K562 (cell line): ENCODE data around the gene GRK3. TPM values are rescaled to one million over a fixed set of nuclear protein-coding genes. Genes with fewer than 3 reads are reported as not detected.

Experiments
- ATAC-seq: fragments of 200-7000 bp; cut with Tn5 transposase; 3 replicates; pipeline ENCODE4 v1.9.1; 2020; ENCODE audit warnings: moderate library complexity
- BruUV-seq: library from RNA; stranded (reverse); fragments of 400-500 nt; replicated peaks from 2 replicates; lab custom pipeline; 2021; lab: Mats Ljungman, UMichigan
- CTCF ChIA-PET: fragments of 300-600 bp; formaldehyde crosslinking; extraction: SDS; loops from one replicate; lab custom pipeline; 2021; ENCODE audit warnings: low intra/inter-chr PET ratio; lab: Yijun Ruan, JAX
- POLR2A ChIA-PET: fragments of 300-600, 350-650 bp; sonication (Branson Sonifier 250); formaldehyde crosslinking; extraction: SDS; loops from one replicate; lab custom pipeline; 2021; ENCODE audit warnings: antibody characterized with exemption, inconsistent platforms; lab: Yijun Ruan, JAX
- DNase-seq, 4 experiments: peaks; one replicate each; pipeline versions ENCODE4 v3.0.0 to v3.0.0-alpha.2; 2011 to 2018; ENCODE audit warnings: low spot score in 3 of 4, mixed read lengths in 3 of 4; ENCODE audit errors: extremely low read depth in 1 of 4
- FAIRE-seq: peaks from 2 replicates; lab custom pipeline; 2011; peaks lifted over from hg19 to GRCh38; lab: Jason Lieb, UNC
- H2AFZ ChIP-seq: 2 replicates; pipeline ENCODE4 v1.6.0; 2011; ENCODE audit warnings: low read depth, low read length, control low read depth, inconsistent platforms
- H3K27ac ChIP-seq: fragments of 200-600 bp; 3 replicates; pipeline ENCODE4 v1.8.0; 2011; ENCODE audit warnings: low read depth, mild to moderate bottlenecking, control low read depth, inconsistent platforms, low read length, moderate library complexity, mixed read lengths; ENCODE audit errors: extremely low read depth
- H3K27me3 ChIP-seq, 2 experiments: fragments of 300-600 bp in 1 of 2; 2 replicates in 1 of 2; 3 replicates in 1 of 2; pipeline versions ENCODE4 v1.6.0 to v1.8.0; 2011; ENCODE audit warnings: inconsistent platforms in 2 of 2, low read length in 2 of 2, mild to moderate bottlenecking in 1 of 2, mixed read lengths in 1 of 2, moderate library complexity in 1 of 2; ENCODE audit not compliant: control insufficient read depth in 2 of 2, insufficient read depth in 2 of 2
- H3K36me3 ChIP-seq: fragments of 300-600 bp; 3 replicates; pipeline ENCODE4 v1.8.0; 2011; ENCODE audit warnings: mild to moderate bottlenecking, low read length, inconsistent platforms; ENCODE audit not compliant: control insufficient read depth, insufficient read depth
- H3K4me1 ChIP-seq, 2 experiments: fragments of 200-600 bp in 1 of 2; replicated peaks in 1 of 2; 2 replicates in 1 of 2; 3 replicates in 1 of 2; pipeline versions ENCODE4 v1.5.1 to v1.8.0; 2011; ENCODE audit warnings: inconsistent platforms in 2 of 2, low read length in 2 of 2, mild to moderate bottlenecking in 1 of 2, mixed read lengths in 1 of 2, moderate library complexity in 1 of 2; ENCODE audit not compliant: control insufficient read depth in 2 of 2, insufficient read depth in 2 of 2
- H3K4me2 ChIP-seq: 2 replicates; pipeline ENCODE4 v1.6.1; 2011; ENCODE audit warnings: low read length, control low read depth, inconsistent platforms, mixed read lengths; ENCODE audit not compliant: insufficient read depth
- H3K4me3 ChIP-seq: fragments of 200-600 bp; sonication (generic), shearing (Covaris generic); 2 replicates; pipeline ENCODE4 v1.5.1; 2016; ENCODE audit warnings: control low read depth, inconsistent platforms
- H3K79me2 ChIP-seq: fragments of 200-600 bp; 3 replicates; pipeline ENCODE4 v1.8.0; 2011; ENCODE audit warnings: low read length, inconsistent platforms; ENCODE audit not compliant: control insufficient read depth, insufficient read depth
- H3K9ac ChIP-seq, 2 experiments: 2 replicates each; pipeline versions ENCODE4 v1.6.0 to v1.6.1; 2011; ENCODE audit warnings: low read depth in 2 of 2, low read length in 2 of 2, control low read depth in 1 of 2, inconsistent platforms in 1 of 2, mild to moderate bottlenecking in 1 of 2, mixed read lengths in 1 of 2; ENCODE audit not compliant: insufficient read depth in 1 of 2
- H3K9me1 ChIP-seq: one replicate; pipeline ENCODE4 v1.6.0; 2011; ENCODE audit warnings: inconsistent platforms, mild to moderate bottlenecking, low read length, moderate library complexity; ENCODE audit not compliant: control insufficient read depth, insufficient read depth
- H3K9me3 ChIP-seq: replicated peaks from 2 replicates; pipeline ENCODE4 v1.5.1; 2011; ENCODE audit warnings: low read depth, low read length, inconsistent platforms; ENCODE audit not compliant: control insufficient read depth, insufficient read depth
- H4K20me1 ChIP-seq: replicated peaks from 2 replicates; pipeline ENCODE4 v1.6.1; 2011; ENCODE audit warnings: low read length, inconsistent platforms, mixed read lengths; ENCODE audit not compliant: control insufficient read depth, insufficient read depth
- CCNT2 ChIP-seq: IDR thresholded peaks from 2 replicates; pipeline ENCODE4 v1.6.1; 2011; ENCODE audit warnings: borderline replicate concordance, low read depth, mild to moderate bottlenecking, moderate library complexity, mixed read lengths, low read length; ENCODE audit not compliant: insufficient read length; ENCODE audit errors: extremely low read depth
- DNMT1 ChIP-seq: fragments of 450-650 bp; IDR thresholded peaks from 2 replicates; pipeline ENCODE4 v1.6.1; 2016; ENCODE audit warnings: antibody characterized with exemption, mild to moderate bottlenecking
- EP300 ChIP-seq: IDR thresholded peaks from 2 replicates; pipeline ENCODE4 v1.6.1; 2012; ENCODE audit warnings: low read length, improper control_type of control experiment
- HNRNPLL ChIP-seq: fragments of 200-400 bp; formaldehyde crosslinking; IDR thresholded peaks from 2 replicates; pipeline ENCODE4 v1.6.1; 2017; ENCODE audit warnings: low read length, low read depth, mild to moderate bottlenecking; ENCODE audit not compliant: poor library complexity, severe bottlenecking
- POLR2AphosphoS2 ChIP-seq: IDR thresholded peaks from 2 replicates; pipeline ENCODE4 v1.6.1; 2012; ENCODE audit warnings: low read length, improper control_type of control experiment
- POLR3G ChIP-seq: IDR thresholded peaks from 2 replicates; pipeline ENCODE4 v1.6.1; 2011; ENCODE audit not compliant: insufficient read length, insufficient replicate concordance; ENCODE audit errors: extremely low read depth
- SRSF7 ChIP-seq: fragments of 200-400 bp; formaldehyde crosslinking; optimal IDR thresholded peaks from 2 replicates; pipeline ENCODE3; 2017; ENCODE audit warnings: mild to moderate bottlenecking, low read depth, low read length
- ZNF77 ChIP-seq: fragments of 250-450 bp; sonication (Bioruptor Pico); IDR thresholded peaks from 2 replicates; pipeline ENCODE4 v1.5.0; 2020
- ZNF830 ChIP-seq: fragments of 250-450 bp; sonication (Bioruptor Pico); IDR thresholded peaks from 2 replicates; pipeline ENCODE4 v1.5.0; 2021; ENCODE audit warnings: mild to moderate bottlenecking
- WGBS: fragments of 100-300 bp; shearing (Covaris generic); methylation state at CpG from one replicate; pipeline ENCODE4 v1.1.6; 2016; ENCODE audit warnings: low coverage, mixed read lengths; ENCODE audit not compliant: insufficient coverage; ENCODE audit errors: missing lambda C conversion rate; 5-methylcytosine and 5-hydroxymethylcytosine counted together
- in situ Hi-C: fragments of 300-500 bp; cut with MboI; formaldehyde crosslinking; loops from 4 replicates; pipeline ENCODE4 v1.15.0; 2018; ENCODE audit warnings: inconsistent platforms, mixed read lengths
- intact Hi-C: fragments of 100-400 bp; cut with micrococcal nuclease; formaldehyde crosslinking; loops from 2 replicates; pipeline ENCODE4 v1.14.2; 2022
- polyA plus RNA-seq, 8 experiments: library from polyadenylated mRNA; depleted of rRNA in 4 of 8; stranded (reverse) in 5 of 8; unstranded in 3 of 8; fragments of >200 nt; fragmentation: Nextera tagmentation in 2 of 8; fragmentation: Illumina TruSeq in 1 of 8; extraction: Ambion mirVana in 2 of 8; extraction: Trizol in 1 of 8; gene quantifications; 2 replicates each; pipeline versions ENCODE4 v1.2.1 to v1.2.3, GENCODE V29; 2011 to 2014; ENCODE audit warnings: inconsistent platforms in 1 of 8, missing spikeins in 1 of 8
- total RNA-seq, 7 experiments: library from RNA; depleted of rRNA in 6 of 7; stranded (reverse); fragments of >200 nt in 6 of 7; fragmentation: Illumina TruSeq in 2 of 7; extraction: Trizol in 2 of 7; gene quantifications; 2 replicates each; pipeline versions ENCODE4 v1.2.1 to v1.2.3, GENCODE V29; 2011 to 2021; ENCODE audit warnings: low replicate concordance in 1 of 7
- TF ChIP-seq, protein P1 (sequence below), 2 experiments: fragments of 450-650 bp; formaldehyde crosslinking in 1 of 2; IDR thresholded peaks; 2 replicates each; pipeline versions ENCODE4 v1.4.0 to v1.6.1; 2014 to 2020; ENCODE audit warnings: mild to moderate bottlenecking in 2 of 2, borderline replicate concordance in 1 of 2, low read depth in 1 of 2

GRK3 gene
- total and polyA plus RNA-seq, 9 of the 15 experiments (the other 6 are each of a cell fraction or from before 2014, with no cell fraction given), result 1.4 to 7.6 (median 3.6) TPM

DNA sequence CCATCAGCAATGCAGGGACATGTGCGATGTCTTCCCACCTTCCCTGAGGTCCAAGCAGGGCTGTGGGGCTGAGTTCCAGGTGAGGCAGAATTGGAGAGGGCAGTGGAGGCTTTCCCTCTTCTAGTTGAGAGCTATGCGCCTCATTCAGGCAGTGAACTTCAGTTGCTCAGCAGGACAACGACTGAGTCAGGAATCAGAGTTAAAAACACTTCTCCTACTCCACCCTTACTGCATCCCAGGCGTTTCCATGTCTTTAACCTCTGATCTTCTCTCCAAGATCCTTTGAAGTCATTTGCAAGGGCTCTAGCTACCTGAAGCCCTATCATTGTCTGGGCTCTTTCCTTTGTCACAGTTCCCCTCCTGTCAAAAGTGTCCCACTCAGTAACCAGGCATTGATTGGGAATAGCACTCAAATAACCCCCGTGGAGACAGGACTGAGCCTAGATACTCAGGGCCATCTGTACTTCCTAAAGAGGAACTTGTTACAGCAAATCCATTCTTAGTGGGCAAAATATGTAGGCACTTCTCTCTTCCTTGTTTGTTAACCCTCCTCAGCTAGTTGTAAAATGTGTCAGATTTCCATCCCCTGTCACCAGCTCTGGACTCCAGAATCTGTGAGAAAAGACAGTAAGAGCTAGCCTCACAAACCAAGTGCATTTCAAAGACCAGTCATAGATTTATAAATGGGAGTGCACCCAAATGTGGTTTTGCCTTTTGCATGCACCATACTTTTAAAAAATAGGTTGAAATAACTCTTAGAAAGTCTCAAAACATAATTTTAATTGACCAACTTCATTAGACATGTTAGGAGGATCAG lies 105.0 kb downstream of the GRK3 start:
- TF ChIP-seq, protein P1, sequence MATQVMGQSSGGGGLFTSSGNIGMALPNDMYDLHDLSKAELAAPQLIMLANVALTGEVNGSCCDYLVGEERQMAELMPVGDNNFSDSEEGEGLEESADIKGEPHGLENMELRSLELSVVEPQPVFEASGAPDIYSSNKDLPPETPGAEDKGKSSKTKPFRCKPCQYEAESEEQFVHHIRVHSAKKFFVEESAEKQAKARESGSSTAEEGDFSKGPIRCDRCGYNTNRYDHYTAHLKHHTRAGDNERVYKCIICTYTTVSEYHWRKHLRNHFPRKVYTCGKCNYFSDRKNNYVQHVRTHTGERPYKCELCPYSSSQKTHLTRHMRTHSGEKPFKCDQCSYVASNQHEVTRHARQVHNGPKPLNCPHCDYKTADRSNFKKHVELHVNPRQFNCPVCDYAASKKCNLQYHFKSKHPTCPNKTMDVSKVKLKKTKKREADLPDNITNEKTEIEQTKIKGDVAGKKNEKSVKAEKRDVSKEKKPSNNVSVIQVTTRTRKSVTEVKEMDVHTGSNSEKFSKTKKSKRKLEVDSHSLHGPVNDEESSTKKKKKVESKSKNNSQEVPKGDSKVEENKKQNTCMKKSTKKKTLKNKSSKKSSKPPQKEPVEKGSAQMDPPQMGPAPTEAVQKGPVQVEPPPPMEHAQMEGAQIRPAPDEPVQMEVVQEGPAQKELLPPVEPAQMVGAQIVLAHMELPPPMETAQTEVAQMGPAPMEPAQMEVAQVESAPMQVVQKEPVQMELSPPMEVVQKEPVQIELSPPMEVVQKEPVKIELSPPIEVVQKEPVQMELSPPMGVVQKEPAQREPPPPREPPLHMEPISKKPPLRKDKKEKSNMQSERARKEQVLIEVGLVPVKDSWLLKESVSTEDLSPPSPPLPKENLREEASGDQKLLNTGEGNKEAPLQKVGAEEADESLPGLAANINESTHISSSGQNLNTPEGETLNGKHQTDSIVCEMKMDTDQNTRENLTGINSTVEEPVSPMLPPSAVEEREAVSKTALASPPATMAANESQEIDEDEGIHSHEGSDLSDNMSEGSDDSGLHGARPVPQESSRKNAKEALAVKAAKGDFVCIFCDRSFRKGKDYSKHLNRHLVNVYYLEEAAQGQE (IDR thresholded peaks at IDR 0.05; ENCODE audit: borderline replicate concordance), result no peak
- TF ChIP-seq, protein P1 (CRISPR knock-in tag; IDR thresholded peaks at IDR 0.05; ENCODE audit: low read depth), result no peak
- TF ChIP-seq POLR2AphosphoS2, result no peak
- no peak for TF ChIP-seq EP300
- no peak for TF ChIP-seq ZNF77 (CRISPR knock-in tag)
- TF ChIP-seq POLR3G, result no peak
- no peak for TF ChIP-seq HNRNPLL
- TF ChIP-seq DNMT1, result no peak
- no peak for TF ChIP-seq CCNT2
- TF ChIP-seq SRSF7, result no peak
- no peak for TF ChIP-seq ZNF830 (CRISPR knock-in tag)
- Histone ChIP-seq H3K4me3 (no peak overlapping the region), H4K20me1 (no peaks in the 10 kb centered on the region), H3K9me3 (no peaks in the 10 kb centered on the region), H3K4me1 (no peaks in the 10 kb centered on the region; a peak in 1 of 5 replicates), H3K27ac (no peak overlapping the region), H2AFZ (no peak overlapping the region), H3K9ac (no peak overlapping the region), H3K27me3 (no peaks in the 10 kb centered on the region), H3K9me1 (no peaks in the 10 kb centered on the region), H3K36me3 (no peaks in the 10 kb centered on the region), H3K79me2 (no peaks in the 10 kb centered on the region), H3K4me2 (no peak overlapping the region)
- intact Hi-C loops, result no loop called here
- DNase-seq, result no peak
- ATAC-seq, result no peak
- POLR2A ChIA-PET, result no interaction called here
- in situ Hi-C loops, result no loop called here
- CTCF ChIA-PET, result no interaction called here
- 31% methylated on average over 5 of the region's 5 CpGs for WGBS
- no peak for FAIRE-seq
- no TSS peak for BruUV-seq
